ENCODE results near the gene SPINK7. TPM values are rescaled to one million over a fixed set of nuclear protein-coding genes. Genes with fewer than 3 reads are reported as not detected.
A peak's percentile ranks its signal among the peaks of the same experiment; 100 is the strongest.

SPINK7 gene
- total RNA-seq, 2 experiments from 2014 or later = not detected

- H3K9me2 ChIP-seq (ENCODE audit: insufficient read depth, low read length) = no peaks in the 10 kb centered on the region
- H3K79me2 ChIP-seq (ENCODE audit: insufficient read depth, low read depth, low read length) = no peaks in the 10 kb centered on the region
- no peaks in the 10 kb centered on the region for H3K4me1 ChIP-seq (ENCODE audit: insufficient read depth, low read length, poor library complexity, severe bottlenecking)
- no TSS peak for BruUV-seq (replicated peaks)
- H3K27ac ChIP-seq (ENCODE audit: low read depth, low read length, poor library complexity, severe bottlenecking) = no peak overlapping the region
- H2AFZ ChIP-seq (ENCODE audit: low read length) = no peak overlapping the region
- no peaks in the 10 kb centered on the region for H3K9me3 ChIP-seq (ENCODE audit: low read length)
- no peaks in the 10 kb centered on the region for H3K36me3 ChIP-seq (ENCODE audit: insufficient read depth, low read length)
- no peaks in the 10 kb centered on the region for H4K20me1 ChIP-seq (ENCODE audit: insufficient read depth, low read length)
- no peak overlapping the region for H3K4me2 ChIP-seq (ENCODE audit: low read length)
- POLR2A ChIA-PET = no interaction called here
- intact Hi-C loops (cut with micrococcal nuclease; ENCODE audit: unreplicated experiment) = no loop called here
- H3K4me3 ChIP-seq (ENCODE audit: low read depth, low read length, poor library complexity, severe bottlenecking) = no peak overlapping the region
- CTCF ChIA-PET (ENCODE audit: unreplicated experiment) = no interaction called here
- no peak for DNase-seq (ENCODE audit: low spot score)
- TF ChIP-seq EZH2phosphoT487 (IDR thresholded peaks at IDR 0.05; ENCODE audit: borderline replicate concordance, low read depth, low read length) (no peak), CTCF (conservative IDR thresholded peaks at IDR 0.05; ENCODE audit: low read length) (no peak)
Measured at GRCh38 chr5:148333262-148333849, 21.1 kb downstream of the SPINK7 start.

GRCh38 chr5:148335259-148335658 is 23.0 kb downstream of the SPINK7 start, which contains the start of gene SPINK9:
SPINK9 (plus strand) TSS chr5:148335559; CDS start chr5:148335614, 55 bp downstream.
- H3K79me2 ChIP-seq (ENCODE audit: insufficient read depth, low read depth, low read length) = no peaks in the 10 kb centered on the region
- H3K4me1 ChIP-seq (ENCODE audit: insufficient read depth, low read length, poor library complexity, severe bottlenecking) = no peaks in the 10 kb centered on the region
- POLR2A ChIA-PET = interaction anchor here (0.7 to 0.9 kb wide), 2 partner anchors 97 to 100 kb away, joined by 3 read pairs; no protein-coding TSS in a partner anchor
- H3K4me3 ChIP-seq (ENCODE audit: low read depth, low read length, poor library complexity, severe bottlenecking) = no peak within 1 kb of the TSS
- H3K27ac ChIP-seq (ENCODE audit: low read depth, low read length, poor library complexity, severe bottlenecking) = no peak within 1 kb of the TSS
- no peaks in the 10 kb centered on the region for H3K9me3 ChIP-seq (ENCODE audit: low read length)
- H3K9me2 ChIP-seq (ENCODE audit: insufficient read depth, low read length) = no peaks in the 10 kb centered on the region
- no peak within 1 kb of the TSS for H3K4me2 ChIP-seq (ENCODE audit: low read length)
- CTCF ChIA-PET (ENCODE audit: unreplicated experiment) = no interaction called here
- TF ChIP-seq EZH2phosphoT487 (IDR thresholded peaks at IDR 0.05; ENCODE audit: borderline replicate concordance, low read depth, low read length) (no peak), CTCF (conservative IDR thresholded peaks at IDR 0.05; ENCODE audit: low read length) (no peak)
- no peaks in the 10 kb centered on the region for H4K20me1 ChIP-seq (ENCODE audit: insufficient read depth, low read length)
- intact Hi-C loops (cut with micrococcal nuclease; ENCODE audit: unreplicated experiment) = no loop called here
- BruUV-seq (replicated peaks) = no TSS peak
- no peak for DNase-seq (ENCODE audit: low spot score)
- H2AFZ ChIP-seq (ENCODE audit: low read length) = no peak within 1 kb of the TSS
- H3K36me3 ChIP-seq (ENCODE audit: insufficient read depth, low read length) = no peaks in the 10 kb centered on the region

GRCh38 chr5:148336704-148337435 is 24.6 kb downstream of the SPINK7 start:
- Histone ChIP-seq H3K36me3 (ENCODE audit: insufficient read depth, low read length) (no peaks in the 10 kb centered on the region), H3K79me2 (ENCODE audit: insufficient read depth, low read depth, low read length) (no peaks in the 10 kb centered on the region), H2AFZ (ENCODE audit: low read length) (no peak overlapping the region), H3K27ac (ENCODE audit: low read depth, low read length, poor library complexity, severe bottlenecking) (no peak overlapping the region), H3K4me3 (ENCODE audit: low read depth, low read length, poor library complexity, severe bottlenecking) (no peak overlapping the region), H3K4me1 (ENCODE audit: insufficient read depth, low read length, poor library complexity, severe bottlenecking) (no peaks in the 10 kb centered on the region), H4K20me1 (ENCODE audit: insufficient read depth, low read length) (no peaks in the 10 kb centered on the region), H3K9me2 (ENCODE audit: insufficient read depth, low read length) (no peaks in the 10 kb centered on the region), H3K9me3 (ENCODE audit: low read length) (no peaks in the 10 kb centered on the region), H3K4me2 (ENCODE audit: low read length) (no peak overlapping the region)
- DNase-seq (ENCODE audit: low spot score) = peak; percentile 7
- no peak for TF ChIP-seq EZH2phosphoT487 (IDR thresholded peaks at IDR 0.05; ENCODE audit: borderline replicate concordance, low read depth, low read length)
- intact Hi-C loops (cut with micrococcal nuclease; ENCODE audit: unreplicated experiment) = no loop called here
- ChIA-PET POLR2A (interaction anchor here (0.7 to 1.0 kb wide), 2 partner anchors 9 to 23 kb away, joined by 3 to 4 read pairs; no protein-coding TSS in a partner anchor), CTCF (ENCODE audit: unreplicated experiment) (no interaction called here)
- BruUV-seq (replicated peaks) = no TSS peak

Data from OCI-LY7 (cell line).